Fibroblast of peridontal ligament (primary cell): ENCODE measurements around the gene ITGA1.

Source experiments
- DNase-seq: peaks from one replicate; pipeline ENCODE4 v3.0.0-alpha.2; 2010; ENCODE audit errors: extremely low read depth

Gene ITGA1

GRCh38 chr5:52995914-52996313 is 208.2 kb downstream of the ITGA1 start:
- no peak for DNase-seq

DNA sequence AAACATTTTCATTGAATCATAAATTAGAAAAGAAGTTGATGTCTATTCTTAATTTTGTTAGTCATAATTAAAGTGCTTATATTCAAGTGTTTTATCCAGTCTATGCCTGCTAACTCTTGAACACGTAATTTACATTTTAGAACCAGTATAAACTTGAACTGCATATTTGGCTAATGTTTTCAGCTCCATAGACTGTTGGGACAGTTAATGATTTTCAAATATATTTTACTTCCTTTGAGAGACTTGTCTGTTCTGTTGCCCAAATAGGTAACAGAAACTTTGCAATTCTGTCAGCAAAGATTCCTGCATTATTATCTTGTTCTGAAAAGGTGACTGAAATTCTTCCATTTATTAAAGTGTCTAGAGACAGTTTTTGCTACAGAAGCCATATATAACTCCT is 209.3 kb downstream of the ITGA1 start:
- DNase-seq, result no peak

DNA sequence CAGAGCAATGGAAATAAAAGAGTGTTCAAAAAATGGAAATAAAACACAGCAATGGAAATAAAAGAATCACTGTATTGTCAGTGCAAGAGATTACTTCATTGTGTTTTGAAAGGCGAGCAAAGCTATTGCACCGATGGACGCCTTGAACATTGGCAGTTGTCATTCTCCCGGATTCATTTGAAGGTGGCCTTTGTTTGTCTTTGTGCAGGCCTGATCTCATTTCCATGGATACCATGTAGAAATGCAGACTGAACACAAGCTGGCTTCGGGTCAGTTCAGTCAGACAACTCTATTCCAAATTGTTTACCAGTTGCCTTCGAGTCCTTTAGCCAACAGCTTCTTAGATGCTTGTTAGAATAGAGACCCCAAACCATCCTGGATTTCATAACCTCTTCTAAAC is 209.7 kb downstream of the ITGA1 start:
- DNase-seq, result no peak

- no peak for DNase-seq
Observed at GRCh38 chr5:52998552-52999313, 211.0 kb downstream of the ITGA1 start.

- DNase-seq, result peak; percentile 51
Observed at GRCh38 chr5:52999344-52999949, 211.7 kb downstream of the ITGA1 start.

GRCh38 chr5:53001541-53001940 is 213.8 kb downstream of the ITGA1 start:
- no peak for DNase-seq

DNA sequence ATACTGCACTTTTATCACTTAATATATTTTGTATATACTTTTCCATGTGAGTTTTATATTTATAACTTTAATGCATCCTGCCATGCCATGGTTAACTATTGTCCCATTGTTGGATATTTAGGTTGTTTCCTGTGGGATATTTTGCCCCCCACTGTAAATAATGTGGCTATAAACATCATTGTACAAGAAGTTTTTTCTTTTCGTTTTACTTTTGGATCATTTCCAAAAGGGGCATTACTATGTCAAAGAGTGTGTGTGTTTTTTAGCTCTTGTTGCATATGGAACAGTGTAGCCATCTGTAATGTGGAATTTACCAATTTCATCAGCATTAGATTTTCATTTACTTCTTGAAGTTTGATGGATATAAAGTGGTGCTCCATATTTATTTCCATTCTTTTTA is 214.8 kb downstream of the ITGA1 start:
- no peak for DNase-seq

- DNase-seq, result no peak
Observed at GRCh38 chr5:53003144-53003543, 215.4 kb downstream of the ITGA1 start.

DNA sequence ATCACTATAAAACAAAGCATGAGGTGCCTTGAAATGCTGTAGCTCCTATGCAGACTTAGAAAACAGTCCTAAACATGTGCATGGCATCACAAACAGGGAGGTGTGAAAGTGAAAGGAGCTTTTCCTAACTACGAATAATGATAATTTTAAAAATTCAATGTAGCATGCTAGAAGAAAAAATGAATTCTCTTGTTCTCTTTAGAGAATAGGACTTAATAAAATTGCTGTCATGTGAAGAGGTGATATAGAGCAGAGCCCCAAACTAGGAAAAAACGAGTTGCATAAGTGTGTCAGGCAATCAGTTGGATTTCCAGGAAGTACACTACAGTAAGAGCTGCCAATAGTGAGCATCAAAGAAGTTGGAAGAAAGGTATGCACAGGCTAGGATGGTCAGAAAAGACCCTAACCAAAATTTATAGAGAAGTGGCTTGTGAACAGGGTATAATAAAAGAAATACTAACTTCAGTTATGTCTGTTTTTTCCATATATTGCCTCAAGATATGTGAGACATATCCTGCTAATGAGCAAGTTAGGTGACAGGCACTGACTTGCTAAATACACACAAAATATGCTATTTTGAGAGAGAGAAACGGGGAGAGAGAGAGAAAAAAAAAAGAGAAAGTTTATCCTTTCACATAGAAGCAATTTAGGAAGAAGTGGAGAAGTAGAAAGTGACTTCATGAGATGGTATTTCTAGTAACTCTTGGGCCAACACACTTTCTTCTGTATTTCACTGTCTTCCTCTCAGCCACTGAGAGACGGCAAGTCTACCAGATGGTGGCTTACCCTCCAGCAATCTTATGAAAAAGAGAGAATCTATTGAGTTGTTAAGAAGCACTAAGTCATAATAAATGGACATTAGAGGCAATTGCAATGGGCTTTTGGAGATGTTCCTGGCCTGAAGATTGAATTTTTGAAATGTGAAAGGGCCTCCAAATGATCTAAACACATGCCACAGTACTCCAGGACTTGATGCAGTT is 219.5 kb downstream of the ITGA1 start:
- peak; percentile 22 for DNase-seq

- DNase-seq, result peak; percentile 29
Observed at GRCh38 chr5:53008751-53009150, 221.0 kb downstream of the ITGA1 start.
